ENCODE results near the gene ITGB8. TPM values are rescaled to one million over a fixed set of nuclear protein-coding genes. Genes with fewer than 3 reads are reported as not detected.
"Not testable (repeated sequence)": the region's sequence is repeated elsewhere in the genome, so short reads cannot be mapped to it uniquely, and the experiment has no call there.

The ITGB8 gene
- total RNA-seq, 1 experiment from 2014 or later: 183 TPM

GRCh38 chr7:20383351-20383750, 52.7 kb downstream of the ITGB8 start:
- H3K36me3 Mint-ChIP-seq (ENCODE audit: insufficient read depth, unreplicated experiment): peaks cover 76% of the 10 kb centered on the region
- CTCF ChIA-PET: no interaction called here
- no peak for TF ChIP-seq CTCF (IDR thresholded peaks at IDR 0.05; ENCODE audit: unreplicated experiment)
- BruUV-seq (replicated peaks): no TSS peak
- no peaks in the 10 kb centered on the region for H3K9me3 Mint-ChIP-seq (ENCODE audit: low read depth, unreplicated experiment)
- H3K4me3 Mint-ChIP-seq (ENCODE audit: low read depth, unreplicated experiment): no peak overlapping the region
- H3K27me3 Mint-ChIP-seq (ENCODE audit: unreplicated experiment): no peaks in the 10 kb centered on the region
- intact Hi-C loops (cut with micrococcal nuclease; ENCODE audit: unreplicated experiment): no loop called here
- no peak for DNase-seq
- H3K27ac Mint-ChIP-seq (ENCODE audit: unreplicated experiment): no peak overlapping the region
- peaks cover 50% of the 10 kb centered on the region for H3K4me1 Mint-ChIP-seq (ENCODE audit: low read depth, unreplicated experiment)

- Mint-ChIP-seq H3K27ac (ENCODE audit: unreplicated experiment) (peak overlapping the region; percentile 65), H3K36me3 (ENCODE audit: insufficient read depth, unreplicated experiment) (peaks cover 81% of the 10 kb centered on the region), H3K4me1 (ENCODE audit: low read depth, unreplicated experiment) (peaks cover 60% of the 10 kb centered on the region)
Observed at GRCh38 chr7:20385126-20385525, 54.4 kb downstream of the ITGB8 start.

GRCh38 chr7:20388084-20388483, 57.4 kb downstream of the ITGB8 start:
- Mint-ChIP-seq H3K36me3 (ENCODE audit: insufficient read depth, unreplicated experiment) (peaks cover 65% of the 10 kb centered on the region), H3K4me1 (ENCODE audit: low read depth, unreplicated experiment) (peaks cover 57% of the 10 kb centered on the region), H3K4me3 (ENCODE audit: low read depth, unreplicated experiment) (no peak overlapping the region), H3K27me3 (ENCODE audit: unreplicated experiment) (no peaks in the 10 kb centered on the region), H3K9me3 (ENCODE audit: low read depth, unreplicated experiment) (no peaks in the 10 kb centered on the region), H3K27ac (ENCODE audit: unreplicated experiment) (no peak overlapping the region)
- no TSS peak for BruUV-seq (replicated peaks)
- intact Hi-C loops (cut with micrococcal nuclease; ENCODE audit: unreplicated experiment): no loop called here
- no peak for DNase-seq
- no peak for TF ChIP-seq CTCF (IDR thresholded peaks at IDR 0.05; ENCODE audit: unreplicated experiment)
- CTCF ChIA-PET: no interaction called here

More at GRCh38 chr7:20385126-20385525, 54.4 kb downstream of the ITGB8 start:
- no TSS peak for BruUV-seq (replicated peaks)
- DNase-seq: no peak
- TF ChIP-seq CTCF (IDR thresholded peaks at IDR 0.05; ENCODE audit: unreplicated experiment): no peak
- Mint-ChIP-seq H3K27me3 (ENCODE audit: unreplicated experiment) (no peaks in the 10 kb centered on the region), H3K4me3 (ENCODE audit: low read depth, unreplicated experiment) (no peak overlapping the region), H3K9me3 (ENCODE audit: low read depth, unreplicated experiment) (no peaks in the 10 kb centered on the region)
- intact Hi-C loops (cut with micrococcal nuclease; ENCODE audit: unreplicated experiment): no loop called here
- CTCF ChIA-PET: no interaction called here

GRCh38 chr7:20389192-20389591, 58.5 kb downstream of the ITGB8 start:
- BruUV-seq (replicated peaks); H3K9me3 Mint-ChIP-seq (ENCODE audit: low read depth, unreplicated experiment): not testable (repeated sequence)
- CTCF ChIA-PET: interaction anchor here (0.7 to 1.4 kb wide), 3 partner anchors 8 to 208 kb away, joined by 3 to 5 read pairs (median 5); no protein-coding TSS in a partner anchor

GRCh38 chr7:20393021-20393610, 62.4 kb downstream of the ITGB8 start:
- Mint-ChIP-seq H3K27me3 (ENCODE audit: unreplicated experiment) (no peaks in the 10 kb centered on the region), H3K4me3 (ENCODE audit: low read depth, unreplicated experiment) (peak overlapping the region; percentile 23), H3K27ac (ENCODE audit: unreplicated experiment) (peak overlapping the region; percentile 38), H3K36me3 (ENCODE audit: insufficient read depth, unreplicated experiment) (peaks cover 66% of the 10 kb centered on the region), H3K9me3 (ENCODE audit: low read depth, unreplicated experiment) (no peaks in the 10 kb centered on the region), H3K4me1 (ENCODE audit: low read depth, unreplicated experiment) (peaks cover 42% of the 10 kb centered on the region)
- DNase-seq: peak; percentile 39
- CTCF ChIA-PET: interaction anchor here (0.9 to 2.6 kb wide), 4 partner anchors 10 to 205 kb away, joined by 3 to 14 read pairs (median 6); no protein-coding TSS in a partner anchor
- no peak for TF ChIP-seq CTCF (IDR thresholded peaks at IDR 0.05; ENCODE audit: unreplicated experiment)
- intact Hi-C loops (cut with micrococcal nuclease; ENCODE audit: unreplicated experiment): loop anchor here (2.0 kb wide), 1 partner anchor 52 kb away; no protein-coding TSS in a partner anchor
- BruUV-seq (replicated peaks): no TSS peak

More at GRCh38 chr7:20389192-20389591, 58.5 kb downstream of the ITGB8 start:
- Mint-ChIP-seq H3K4me1 (ENCODE audit: low read depth, unreplicated experiment) (peaks cover 59% of the 10 kb centered on the region), H3K27ac (ENCODE audit: unreplicated experiment) (peak overlapping the region; percentile 28), H3K36me3 (ENCODE audit: insufficient read depth, unreplicated experiment) (peaks cover 68% of the 10 kb centered on the region)
- intact Hi-C loops (cut with micrococcal nuclease; ENCODE audit: unreplicated experiment); H3K27me3 Mint-ChIP-seq (ENCODE audit: unreplicated experiment); DNase-seq; H3K4me3 Mint-ChIP-seq (ENCODE audit: low read depth, unreplicated experiment): not testable (repeated sequence)
